Dermis blood vessel endothelial cell (primary cell): Measurements from ENCODE around the gene RTEL1. TPM values are rescaled to one million over a fixed set of nuclear protein-coding genes. Genes with fewer than 3 reads are reported as not detected.
"Not testable (repeated sequence)": the region's sequence is repeated elsewhere in the genome, so short reads cannot be mapped to it uniquely, and the experiment has no call there.

Source experiments
- DNase-seq: peaks from one replicate; pipeline ENCODE4 v3.0.0; 2010
- total RNA-seq: library from RNA; depleted of rRNA; stranded (reverse); fragments of >200 nt; gene quantifications from 2 replicates; pipeline ENCODE4 v1.2.3, GENCODE V29; 2014

RTEL1 gene
- total RNA-seq, 1 donor from 2014 or later: 13.4 TPM

GRCh38 chr20:63628246-63628975 lies 29.7 kb upstream of the RTEL1 start:
- DNase-seq: peak; percentile 87

DNA sequence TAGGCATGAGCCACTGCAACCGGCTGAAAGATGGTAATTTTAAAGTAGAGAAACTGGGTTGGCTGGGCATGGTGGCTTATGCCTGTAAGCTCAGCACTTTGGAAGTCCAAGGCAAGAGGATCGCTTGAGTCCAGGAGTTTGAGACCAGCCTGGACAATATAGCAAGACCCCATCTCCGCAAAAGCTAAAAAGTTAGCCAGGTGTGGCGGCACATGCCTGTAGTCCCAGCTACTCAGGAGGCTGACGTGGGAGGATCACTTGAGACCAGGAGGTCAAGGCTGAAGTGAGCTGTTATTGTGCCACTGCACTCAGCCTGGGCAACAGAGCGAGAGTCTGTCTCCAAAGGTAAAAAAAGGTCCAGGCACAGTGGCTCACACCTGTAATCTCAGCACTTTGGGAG lies 27.2 kb upstream of the RTEL1 start:
- not testable (repeated sequence) for DNase-seq

GRCh38 chr20:63631426-63631825 lies 26.7 kb upstream of the RTEL1 start:
- DNase-seq: peak; percentile 64

DNA sequence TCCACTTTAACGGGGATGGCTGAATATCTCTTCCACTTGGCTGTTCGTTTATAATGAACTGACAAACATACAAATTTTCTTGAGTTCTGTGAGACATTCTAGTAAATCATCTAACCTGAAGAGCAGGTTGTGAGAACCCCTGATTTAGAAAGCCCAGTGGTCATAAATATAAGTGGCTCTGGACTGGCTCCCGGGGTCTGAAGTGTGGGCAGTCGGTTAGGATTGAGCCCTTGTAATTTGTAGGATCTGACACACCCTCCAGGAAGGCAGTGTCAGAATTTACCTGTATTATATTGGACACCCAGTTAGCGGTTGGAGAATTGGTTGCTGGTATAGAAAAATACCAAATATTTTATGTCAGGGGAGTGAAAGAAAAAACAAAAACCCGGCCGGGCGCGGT lies 24.4 kb upstream of the RTEL1 start:
- DNase-seq: no peak

DNA sequence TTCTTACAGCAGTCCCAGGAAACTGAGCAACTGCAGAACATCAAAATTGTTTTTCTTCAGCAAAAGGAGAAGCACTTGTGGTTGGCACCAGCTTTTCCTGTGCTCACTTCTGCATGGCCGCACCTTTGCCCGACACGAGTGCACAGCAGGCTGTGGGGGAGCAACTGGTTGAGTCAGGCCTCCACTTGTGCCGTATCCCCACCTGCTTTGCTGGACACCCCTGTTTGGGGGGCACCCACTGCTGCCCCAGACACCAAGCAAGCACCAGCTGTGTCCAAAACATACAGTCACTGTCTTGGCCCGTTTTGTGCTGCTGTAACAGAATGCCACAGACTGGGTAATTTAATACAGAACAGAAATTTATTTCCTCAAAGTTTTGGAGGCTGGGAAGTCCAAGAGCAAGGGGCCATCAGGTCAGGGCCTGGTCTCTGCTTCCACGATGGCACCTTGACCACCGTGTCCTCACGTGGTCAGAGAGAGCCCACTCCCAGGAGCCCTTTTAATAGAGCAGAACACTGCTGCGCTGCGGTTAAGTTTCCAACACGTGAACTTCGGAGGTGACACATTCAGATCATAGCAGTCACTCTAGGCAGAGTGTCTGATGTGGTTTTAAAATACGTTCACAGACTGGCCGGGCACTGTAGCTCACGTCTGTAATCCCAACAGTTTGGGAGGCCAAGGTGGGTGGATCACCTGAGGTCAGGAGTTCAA lies 22.5 kb upstream of the RTEL1 start:
- DNase-seq: no peak

DNA sequence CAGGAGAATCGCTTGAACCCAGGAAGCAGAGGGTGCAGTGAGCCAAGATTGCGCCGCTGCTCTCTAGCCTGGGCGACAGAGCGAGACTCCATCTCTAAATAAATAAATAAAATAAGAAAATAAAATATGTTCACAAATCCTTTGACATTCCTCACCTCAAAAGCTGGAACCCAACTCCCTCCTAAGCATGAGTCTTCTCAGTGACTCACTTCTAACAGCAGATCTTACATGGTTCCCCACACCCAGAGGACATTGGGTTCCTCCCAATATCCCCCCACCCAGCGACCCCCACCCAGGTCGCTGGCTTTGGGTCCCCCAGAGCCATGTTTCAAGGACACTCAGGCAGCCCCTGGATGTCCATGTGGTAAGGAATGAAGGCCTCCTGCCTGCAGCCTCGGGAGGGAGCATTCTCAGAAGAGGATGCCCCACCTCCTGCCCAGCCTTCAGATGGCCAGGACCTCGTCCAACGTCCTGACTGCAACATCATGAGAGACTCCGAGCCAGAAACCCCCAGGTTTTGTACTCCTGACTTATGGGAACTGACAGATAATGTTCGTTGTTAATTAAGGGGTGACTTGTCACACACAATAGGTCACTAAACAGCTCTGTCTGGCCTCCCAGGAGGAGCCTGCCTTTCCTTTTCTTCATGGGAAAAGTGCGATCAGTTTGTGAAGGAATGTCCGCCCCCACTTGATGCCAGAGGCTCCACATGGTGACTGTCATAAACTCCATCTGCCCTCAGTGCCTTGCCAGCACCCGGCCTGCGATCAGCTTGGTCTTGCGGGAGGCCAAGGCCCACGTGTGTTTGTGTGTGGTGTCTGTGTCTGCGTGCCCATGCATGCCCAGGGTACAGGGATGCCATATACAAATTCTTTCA lies 21.1 kb upstream of the RTEL1 start:
- DNase-seq: no peak

GRCh38 chr20:63639093-63639975 lies 18.8 kb upstream of the RTEL1 start:
- peak; percentile 43 for DNase-seq

- DNase-seq: no peak
Measured at GRCh38 chr20:63640086-63640485, 18.0 kb upstream of the RTEL1 start.

- not testable (repeated sequence) for DNase-seq
Measured at GRCh38 chr20:63640686-63641085, 17.4 kb upstream of the RTEL1 start.

GRCh38 chr20:63641146-63641791 lies 16.8 kb upstream of the RTEL1 start:
- DNase-seq: peak; percentile 43

- DNase-seq: peak; percentile 94
Measured at GRCh38 chr20:63641792-63642523, 16.2 kb upstream of the RTEL1 start.

DNA sequence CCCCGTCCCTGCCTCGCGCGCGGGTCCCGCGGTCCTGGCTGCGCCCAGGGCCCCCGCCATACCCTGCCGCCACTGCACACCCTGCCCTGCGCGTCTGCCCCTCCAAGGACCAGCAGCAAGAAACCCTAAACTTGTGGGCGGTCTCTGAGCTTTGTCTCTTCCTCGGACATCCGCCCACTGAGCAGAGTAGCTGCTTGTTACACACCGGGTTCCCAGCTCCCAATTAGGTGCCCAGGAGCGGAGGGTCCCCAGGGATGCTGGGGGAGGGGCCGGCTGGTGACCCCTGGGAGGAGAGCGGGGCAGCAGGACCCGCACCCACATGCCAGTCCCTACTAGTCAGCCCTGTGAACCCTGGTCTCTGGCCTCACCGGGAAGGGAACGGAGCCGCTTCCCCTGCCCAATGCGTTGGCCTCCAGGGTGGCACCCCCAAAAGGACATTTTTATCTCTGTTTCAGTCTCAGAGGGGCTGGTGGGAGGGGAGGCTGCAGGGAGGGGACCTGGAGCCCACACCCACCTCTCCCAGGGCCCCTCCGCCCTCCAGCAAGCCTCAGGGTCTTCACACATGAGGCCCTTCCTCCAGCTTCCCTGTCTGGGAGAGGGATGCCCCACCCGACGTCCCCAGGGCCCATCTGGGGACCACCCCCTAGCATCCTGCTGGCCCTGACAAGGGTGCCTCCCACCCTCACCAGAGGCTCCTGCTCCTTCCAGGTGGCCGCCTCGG lies 15.4 kb upstream of the RTEL1 start:
- no peak for DNase-seq

GRCh38 chr20:63643499-63643898 lies 14.6 kb upstream of the RTEL1 start:
- no peak for DNase-seq

DNA sequence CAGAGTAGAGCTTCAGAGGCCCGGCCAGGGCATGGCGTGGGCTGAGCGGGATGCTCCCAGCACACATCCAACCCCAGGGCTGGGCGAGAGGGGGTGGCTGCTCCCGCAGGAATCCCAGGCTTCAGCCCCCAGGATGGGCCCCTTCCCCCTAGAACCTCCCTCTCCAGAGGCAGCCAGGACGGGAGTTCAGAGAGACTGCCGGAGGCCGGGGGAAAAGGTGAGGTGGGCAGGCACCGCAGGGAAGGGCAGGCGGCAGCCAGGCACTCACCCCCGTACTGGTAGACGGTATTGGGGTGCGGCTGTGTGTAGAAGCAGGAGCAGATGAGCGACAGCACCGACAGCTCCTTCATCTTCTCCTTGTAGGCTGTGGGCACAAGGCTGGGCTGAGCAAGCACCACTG lies 14.2 kb upstream of the RTEL1 start:
- DNase-seq: no peak

DNA sequence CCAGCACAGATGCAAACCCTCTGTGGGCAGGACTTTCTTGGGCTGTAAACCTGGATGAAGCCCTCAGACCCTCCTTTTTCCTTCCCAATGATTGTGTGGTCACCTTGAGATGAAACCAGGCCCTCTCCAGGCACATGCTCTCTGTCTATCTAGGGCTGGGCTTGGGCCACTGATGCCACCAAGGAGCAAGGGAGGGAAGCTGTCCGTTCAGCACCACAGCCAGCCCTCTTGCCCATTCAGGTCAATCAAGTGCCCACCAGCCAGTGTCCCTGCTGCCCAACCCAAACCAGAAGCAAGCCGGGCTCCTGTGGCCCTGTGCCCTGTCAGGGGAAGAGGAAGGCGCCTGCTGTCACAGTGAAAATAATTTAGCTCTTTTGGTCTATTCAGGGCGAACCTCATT lies 12.9 kb upstream of the RTEL1 start:
- no peak for DNase-seq

- DNase-seq: no peak
Measured at GRCh38 chr20:63648190-63648589, 9.9 kb upstream of the RTEL1 start.

DNA sequence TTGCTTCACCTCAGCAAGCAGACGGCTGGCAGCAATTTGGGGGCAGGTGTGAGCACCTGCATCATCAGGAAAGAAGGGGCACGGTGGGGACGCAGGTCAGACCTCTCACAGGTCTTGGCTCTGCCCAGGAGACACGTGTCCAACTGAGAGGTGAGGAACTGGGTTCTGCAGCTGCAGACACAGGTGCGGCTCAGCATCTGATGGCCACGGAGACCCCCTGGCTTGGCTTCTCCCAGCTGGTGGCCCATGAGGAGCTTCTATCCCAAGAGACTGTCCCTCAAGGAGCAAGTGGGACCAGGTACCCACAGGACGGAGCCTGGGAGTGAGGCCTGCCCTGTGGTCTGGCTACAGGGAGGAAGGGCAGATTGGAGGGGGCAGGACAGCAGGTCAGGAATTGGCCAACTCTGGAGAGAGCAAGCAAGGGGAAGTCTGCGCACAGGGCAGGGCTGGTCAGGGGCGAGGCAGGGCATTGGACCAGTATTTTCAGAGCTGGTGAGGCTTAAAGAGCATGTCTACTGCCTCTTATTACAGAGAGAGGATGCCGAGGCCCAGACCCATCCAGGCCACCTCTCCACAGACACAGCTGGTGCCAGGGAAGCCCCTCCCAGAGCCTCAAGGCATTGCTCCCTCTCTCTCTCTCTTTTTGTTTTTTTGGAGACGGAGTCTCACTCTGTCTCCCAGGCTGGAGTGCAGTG lies 9.1 kb upstream of the RTEL1 start:
- no peak for DNase-seq

DNA sequence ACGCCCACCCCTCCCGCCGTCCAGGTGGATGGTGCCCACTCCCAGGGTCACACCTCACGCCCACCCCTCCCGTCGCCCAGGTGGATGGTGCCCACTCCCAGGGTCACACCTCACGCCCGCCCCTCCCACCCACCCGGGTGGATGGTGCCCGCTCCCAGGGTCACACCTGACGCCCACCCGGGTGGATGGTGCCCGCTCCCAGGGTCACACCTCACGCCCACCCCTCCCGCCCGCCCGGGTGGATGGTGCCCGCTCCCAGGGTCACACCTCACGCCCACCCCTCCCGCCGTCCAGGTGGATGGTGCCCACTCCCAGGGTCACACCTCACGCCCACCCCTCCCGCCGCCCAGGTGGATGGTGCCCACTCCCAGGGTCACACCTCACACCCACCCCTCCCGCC lies 7.6 kb upstream of the RTEL1 start:
- not testable (repeated sequence) for DNase-seq

- DNase-seq: no peak
Measured at GRCh38 chr20:63651942-63652191, 6.2 kb upstream of the RTEL1 start.
